Activated CD8-positive, alpha-beta T cell treated with anti-CD3 and anti-CD28 coated beads, Interleukin-2, amount 10 ng/mL, durations not matched to agents 7 days and 5 days (primary cell): ENCODE results near the gene MIER1. TPM values are rescaled to one million over a fixed set of nuclear protein-coding genes. Genes with fewer than 3 reads are reported as not detected.
"Not testable (repeated sequence)": the region's sequence is repeated elsewhere in the genome, so short reads cannot be mapped to it uniquely, and the experiment has no call there.

Experiments used
- ATAC-seq: fragments of 150-1000 bp; cut with Tn5 transposase; one replicate; pipeline ENCODE4 v1.10.0; 2021; ENCODE audit warnings: moderate library complexity
- CTCF ChIA-PET: fragments of 350-600 bp; sonication (Branson Sonifier 250); formaldehyde crosslinking; loops from one replicate; lab custom pipeline; 2021; ENCODE audit warnings: antibody characterized with exemption; lab: Charles Lee
- POLR2A ChIA-PET: fragments of 350-600 bp; sonication (Branson Sonifier 250); formaldehyde crosslinking; loops from one replicate; lab custom pipeline; 2021; ENCODE audit warnings: antibody characterized with exemption; lab: Charles Lee
- DNase-seq: peaks from one replicate; pipeline ENCODE4 v3.0.0-alpha.2; 2020
- H3K27ac Mint-ChIP-seq: one replicate; pipeline ENCODE4 v1.8.0; 2021; ENCODE audit warnings: mild to moderate bottlenecking, mixed read lengths
- H3K27me3 Mint-ChIP-seq: one replicate; pipeline ENCODE4 v1.8.0; 2021; ENCODE audit warnings: low read depth, mixed read lengths
- H3K36me3 Mint-ChIP-seq: one replicate; pipeline ENCODE4 v1.8.0; 2021; ENCODE audit warnings: low read depth, mixed read lengths
- H3K4me1 Mint-ChIP-seq: one replicate; pipeline ENCODE4 v1.8.0; 2021; ENCODE audit warnings: low read depth, mixed read lengths
- H3K4me3 Mint-ChIP-seq: one replicate; pipeline ENCODE4 v1.8.0; 2021; ENCODE audit warnings: mild to moderate bottlenecking, mixed read lengths
- H3K9me3 Mint-ChIP-seq: one replicate; pipeline ENCODE4 v1.8.0; 2022; ENCODE audit warnings: mixed read lengths; ENCODE audit not compliant: insufficient read depth
- total RNA-seq, 2 experiments: library from RNA; stranded (reverse); gene quantifications; one replicate each; pipeline ENCODE4 v1.2.3, GENCODE V29; 2021

Gene MIER1
- total RNA-seq, 2 experiments from 2014 or later = 49.3 to 54.1 TPM

DNA sequence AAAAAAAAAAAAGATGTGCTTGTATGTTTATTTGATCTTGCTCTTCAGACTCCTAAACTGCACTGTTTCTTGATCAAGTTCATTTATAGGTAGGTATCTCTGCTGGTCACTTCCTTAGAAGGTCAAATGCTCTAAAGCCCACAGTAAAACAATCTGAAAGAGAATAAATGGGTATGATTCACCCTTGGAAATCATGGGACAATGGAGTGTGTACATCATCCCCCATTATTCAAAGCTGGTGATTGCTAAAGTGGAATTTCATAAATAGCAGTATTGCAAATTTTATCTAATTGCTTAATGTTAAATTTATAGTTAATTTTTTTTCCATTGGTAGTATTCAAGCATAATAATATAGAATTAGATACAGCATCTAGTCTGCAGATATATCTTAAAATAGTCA, 53.4 kb downstream of the MIER1 start:
- ATAC-seq (no peak), DNase-seq (no peak)
- no peaks in the 10 kb centered on the region for H3K9me3 Mint-ChIP-seq
- H3K36me3 Mint-ChIP-seq = peaks cover 47% of the 10 kb centered on the region
- H3K27ac Mint-ChIP-seq = no peak overlapping the region
- H3K27me3 Mint-ChIP-seq = no peaks in the 10 kb centered on the region
- ChIA-PET CTCF (interaction anchor here (1.2 to 2.2 kb wide), 3 partner anchors 8 to 171 kb away, joined by 4 to 8 read pairs (median 8); no protein-coding TSS in a partner anchor), POLR2A (no interaction called here)
- H3K4me3 Mint-ChIP-seq = no peak overlapping the region
- H3K4me1 Mint-ChIP-seq = peaks cover 21% of the 10 kb centered on the region

DNA sequence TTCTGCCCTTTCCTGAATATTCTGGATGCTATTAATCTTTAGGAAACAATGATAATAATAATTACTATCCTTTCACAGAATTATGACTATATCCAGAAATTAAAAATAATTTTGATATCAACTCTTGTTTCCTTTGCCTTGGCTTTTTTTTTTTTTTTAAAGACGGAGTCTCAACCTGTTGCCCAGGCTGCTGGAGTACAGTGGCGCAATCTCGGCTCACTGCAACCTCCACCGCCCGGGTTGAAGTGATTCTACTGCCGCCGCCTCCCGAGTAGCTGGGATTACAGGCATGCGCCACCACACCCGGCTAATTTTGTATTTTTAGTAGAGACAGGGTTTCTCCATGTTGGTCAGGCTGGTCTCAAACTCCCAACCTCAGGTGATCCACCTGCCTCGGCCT, 54.8 kb downstream of the MIER1 start:
- CTCF ChIA-PET = interaction anchor here (0.6 to 2.2 kb wide), 3 partner anchors 16 to 170 kb away, joined by 3 to 8 read pairs (median 8); no protein-coding TSS in a partner anchor
- H3K4me3 Mint-ChIP-seq, ATAC-seq, POLR2A ChIA-PET, H3K27ac Mint-ChIP-seq, DNase-seq, H3K9me3 Mint-ChIP-seq, H3K27me3 Mint-ChIP-seq: not testable (repeated sequence)
- Mint-ChIP-seq H3K36me3 (peaks cover 54% of the 10 kb centered on the region), H3K4me1 (peaks cover 28% of the 10 kb centered on the region)

DNA sequence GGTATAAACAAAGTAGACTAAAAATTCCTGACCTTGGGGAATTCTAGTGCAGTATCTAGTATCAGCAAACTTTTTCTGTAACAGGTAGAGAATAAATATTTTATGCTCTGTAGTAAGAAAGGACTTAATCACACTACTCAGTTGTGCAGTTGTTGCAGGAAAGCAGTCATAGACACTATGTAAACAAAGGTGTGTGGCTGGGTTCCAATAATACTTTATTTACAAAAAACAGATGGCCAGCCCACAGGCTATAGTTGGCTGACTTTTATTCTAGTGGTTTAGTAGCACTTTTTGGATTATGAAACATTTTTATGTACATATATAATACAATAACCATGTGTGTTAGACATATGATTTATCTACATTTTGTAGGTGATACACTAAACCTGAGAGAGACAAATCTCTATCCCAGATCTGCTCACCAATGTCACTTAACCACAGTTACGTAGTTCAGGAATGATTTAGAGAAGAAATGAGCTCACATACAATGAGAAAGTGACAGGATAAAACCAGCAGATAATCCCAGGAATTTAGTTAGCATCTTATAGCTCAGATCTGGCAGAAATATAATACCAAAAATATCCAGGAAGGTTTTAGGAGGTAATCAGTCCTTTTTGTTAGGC, 56.1 kb downstream of the MIER1 start:
- ATAC-seq (no peak), DNase-seq (no peak)
- H3K4me3 Mint-ChIP-seq = peak overlapping the region; percentile 65
- no peaks in the 10 kb centered on the region for H3K27me3 Mint-ChIP-seq
- POLR2A ChIA-PET = interaction anchor here (0.8 to 1.4 kb wide), 3 partner anchors 12 to 73 kb away, joined by 4 to 6 read pairs (median 4); partner anchors contain the start of gene SLC35D1
- peak overlapping the region; percentile 72 for H3K27ac Mint-ChIP-seq
- CTCF ChIA-PET = interaction anchor here (0.9 to 1.8 kb wide), 10 partner anchors 9 to 520 kb away, joined by 3 to 8 read pairs (median 4); partner anchors contain the start of gene SLC35D1
- peaks cover 52% of the 10 kb centered on the region for H3K36me3 Mint-ChIP-seq
- H3K9me3 Mint-ChIP-seq = no peaks in the 10 kb centered on the region
- H3K4me1 Mint-ChIP-seq = peaks cover 28% of the 10 kb centered on the region

DNA sequence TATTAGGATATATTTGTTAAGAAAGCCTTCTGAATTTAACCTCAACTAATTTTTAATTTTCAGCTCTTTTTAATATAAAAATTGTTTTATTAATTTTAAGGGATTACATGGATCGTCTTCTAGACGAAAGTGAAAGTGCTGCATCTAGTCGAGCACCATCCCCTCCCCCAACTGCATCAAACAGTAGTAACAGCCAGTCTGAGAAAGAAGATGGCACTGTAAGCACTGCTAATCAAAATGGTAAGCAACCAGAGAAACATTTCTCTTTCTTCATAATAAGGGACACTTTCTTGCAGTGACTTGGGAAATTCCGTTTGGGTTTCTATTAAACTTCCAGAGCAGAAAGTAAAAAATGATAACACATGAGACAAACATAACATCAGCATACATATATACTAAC, 56.9 kb downstream of the MIER1 start:
- peak; percentile 77 for DNase-seq
- POLR2A ChIA-PET = interaction anchor here (0.8 to 1.4 kb wide), 3 partner anchors 12 to 72 kb away, joined by 4 to 6 read pairs (median 4); partner anchors contain the start of gene SLC35D1
- H3K27ac Mint-ChIP-seq = peak overlapping the region; percentile 72
- peaks cover 28% of the 10 kb centered on the region for H3K4me1 Mint-ChIP-seq
- H3K9me3 Mint-ChIP-seq = no peaks in the 10 kb centered on the region
- CTCF ChIA-PET = interaction anchor here (0.9 to 1.8 kb wide), 10 partner anchors 8 to 519 kb away, joined by 3 to 8 read pairs (median 4); partner anchors contain the start of gene SLC35D1
- peak overlapping the region; percentile 65 for H3K4me3 Mint-ChIP-seq
- peak; percentile 90 for ATAC-seq
- no peaks in the 10 kb centered on the region for H3K27me3 Mint-ChIP-seq
- H3K36me3 Mint-ChIP-seq = peaks cover 57% of the 10 kb centered on the region

DNA sequence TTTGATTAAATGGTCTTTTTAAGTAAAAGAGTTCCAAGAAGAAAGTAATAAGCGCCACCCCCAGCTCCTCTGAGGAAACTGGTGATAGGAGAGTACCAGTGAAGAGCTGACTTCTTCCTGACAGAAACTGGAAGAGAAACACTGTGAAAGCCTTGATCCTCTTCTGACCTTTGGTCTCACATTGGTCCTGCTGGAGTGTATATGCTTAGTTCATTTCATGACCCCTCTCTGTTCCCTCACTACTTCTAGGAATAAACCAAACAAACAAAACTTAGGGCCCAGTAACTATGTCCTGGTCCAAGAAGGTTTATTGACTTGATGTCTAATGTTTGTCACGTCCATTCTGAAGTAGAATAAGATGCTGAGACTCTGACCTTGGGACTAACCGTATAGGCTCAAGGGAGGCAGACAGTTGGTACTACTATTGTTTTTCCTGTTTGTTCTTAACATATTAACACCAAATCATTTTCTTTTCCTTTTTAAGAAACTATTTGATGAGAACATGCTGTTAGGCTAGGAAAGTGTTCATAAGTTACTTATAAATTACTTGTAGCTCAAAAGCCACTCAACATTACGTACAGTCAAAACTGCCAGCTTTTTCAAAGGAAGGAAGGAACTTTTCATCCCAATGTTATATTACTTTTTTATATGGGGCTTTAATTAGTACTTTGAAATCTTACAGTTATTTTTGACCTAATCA, 57.9 kb downstream of the MIER1 start:
- H3K27ac Mint-ChIP-seq = no peak overlapping the region
- peaks cover 56% of the 10 kb centered on the region for H3K36me3 Mint-ChIP-seq
- H3K27me3 Mint-ChIP-seq = no peaks in the 10 kb centered on the region
- CTCF ChIA-PET = interaction anchor here (0.8 to 1.8 kb wide), 3 partner anchors 161 to 231 kb away, joined by 3 to 9 read pairs (median 3); no protein-coding TSS in a partner anchor
- H3K9me3 Mint-ChIP-seq = no peaks in the 10 kb centered on the region
- peaks cover 28% of the 10 kb centered on the region for H3K4me1 Mint-ChIP-seq
- POLR2A ChIA-PET = interaction anchor here (1.4 kb wide), 1 partner anchor 52 kb away, joined by 6 read pairs; no protein-coding TSS in a partner anchor
- no peak overlapping the region for H3K4me3 Mint-ChIP-seq
- ATAC-seq (no peak), DNase-seq (no peak)

DNA sequence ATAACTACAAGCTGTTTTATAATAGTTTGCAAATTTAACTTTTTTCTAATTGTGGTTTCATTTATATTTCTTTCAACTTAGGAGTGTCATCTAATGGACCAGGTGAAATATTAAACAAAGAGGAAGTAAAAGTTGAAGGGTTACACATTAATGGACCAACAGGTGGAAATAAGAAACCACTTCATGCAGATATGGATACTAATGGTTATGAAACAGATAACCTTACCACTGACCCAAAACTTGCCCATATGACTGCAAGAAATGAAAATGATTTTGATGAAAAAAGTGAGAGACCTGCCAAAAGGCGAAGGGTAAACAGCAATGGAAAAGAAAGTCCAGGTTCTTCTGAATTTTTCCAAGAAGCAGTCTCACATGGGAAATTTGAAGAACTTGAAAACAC, 59.7 kb downstream of the MIER1 start:
- ATAC-seq (no peak), DNase-seq (no peak)
- ChIA-PET CTCF (interaction anchor here (1.5 kb wide), 1 partner anchor 229 kb away, joined by 4 read pairs; no protein-coding TSS in a partner anchor), POLR2A (interaction anchor here (0.6 kb wide), 1 partner anchor 186 kb away, joined by 3 read pairs; no protein-coding TSS in a partner anchor)
- Mint-ChIP-seq H3K4me3 (no peak overlapping the region), H3K4me1 (peaks cover 28% of the 10 kb centered on the region), H3K27ac (peak overlapping the region; percentile 20), H3K36me3 (peaks cover 63% of the 10 kb centered on the region), H3K27me3 (no peaks in the 10 kb centered on the region), H3K9me3 (no peaks in the 10 kb centered on the region)

DNA sequence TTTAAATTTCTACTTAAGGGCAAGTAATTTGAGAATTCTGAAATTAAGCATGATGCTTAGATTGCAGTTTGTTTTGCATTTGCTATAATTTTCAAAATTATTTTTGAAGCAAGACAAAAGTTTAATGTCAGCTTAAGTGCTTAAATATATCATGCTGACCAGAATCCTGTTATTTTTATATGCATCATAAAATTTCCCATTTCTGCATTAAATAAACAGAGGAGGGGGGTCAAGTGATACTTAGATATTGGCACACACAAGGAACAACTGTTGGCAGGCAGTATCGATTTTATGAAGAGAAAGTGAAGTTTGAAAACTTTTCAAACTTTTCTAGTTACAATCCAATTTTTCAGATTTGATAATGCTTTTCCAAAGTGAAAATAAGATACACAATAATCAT, 61.0 kb downstream of the MIER1 start:
- peaks cover 25% of the 10 kb centered on the region for H3K4me1 Mint-ChIP-seq
- H3K36me3 Mint-ChIP-seq = peaks cover 69% of the 10 kb centered on the region
- POLR2A ChIA-PET = no interaction called here
- DNase-seq (no peak), ATAC-seq (no peak)
- no peak overlapping the region for H3K27ac Mint-ChIP-seq
- no peaks in the 10 kb centered on the region for H3K9me3 Mint-ChIP-seq
- CTCF ChIA-PET = interaction anchor here (1.1 to 1.9 kb wide), 3 partner anchors 10 to 226 kb away, joined by 4 to 10 read pairs (median 8); no protein-coding TSS in a partner anchor
- H3K27me3 Mint-ChIP-seq = no peaks in the 10 kb centered on the region
- H3K4me3 Mint-ChIP-seq = no peak overlapping the region

DNA sequence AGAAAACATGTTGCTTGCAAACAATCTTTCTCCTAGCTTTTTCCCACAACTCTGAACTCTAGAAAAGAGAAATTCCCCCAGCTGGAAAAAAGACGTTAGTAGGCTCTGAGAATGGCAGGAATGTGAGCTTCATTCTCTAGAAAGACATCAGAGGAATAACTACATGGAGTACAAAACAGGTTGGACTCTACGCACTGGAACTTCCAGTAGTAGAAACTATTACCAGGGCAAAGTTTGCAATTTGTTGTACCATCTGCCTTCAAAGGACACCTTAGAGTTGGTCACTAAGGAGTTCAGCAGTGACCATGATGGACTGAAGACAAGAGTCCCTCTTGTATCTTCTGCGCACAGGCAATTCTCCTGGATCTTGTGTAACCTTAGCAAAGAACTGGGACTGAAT, 68.3 kb downstream of the MIER1 start:
- ATAC-seq = no peak
- Mint-ChIP-seq H3K4me3 (no peak overlapping the region), H3K4me1 (peaks cover 9% of the 10 kb centered on the region), H3K27ac (no peak overlapping the region), H3K27me3 (no peaks in the 10 kb centered on the region), H3K36me3 (peaks cover 23% of the 10 kb centered on the region), H3K9me3 (no peaks in the 10 kb centered on the region)
- POLR2A ChIA-PET = interaction anchor here (1.5 kb wide), 1 partner anchor 12 kb away, joined by 4 read pairs; no protein-coding TSS in a partner anchor
- DNase-seq = no peak
- CTCF ChIA-PET = interaction anchor here (0.8 to 3.5 kb wide), 6 partner anchors 9 to 267 kb away, joined by 3 to 26 read pairs (median 3); no protein-coding TSS in a partner anchor

DNA sequence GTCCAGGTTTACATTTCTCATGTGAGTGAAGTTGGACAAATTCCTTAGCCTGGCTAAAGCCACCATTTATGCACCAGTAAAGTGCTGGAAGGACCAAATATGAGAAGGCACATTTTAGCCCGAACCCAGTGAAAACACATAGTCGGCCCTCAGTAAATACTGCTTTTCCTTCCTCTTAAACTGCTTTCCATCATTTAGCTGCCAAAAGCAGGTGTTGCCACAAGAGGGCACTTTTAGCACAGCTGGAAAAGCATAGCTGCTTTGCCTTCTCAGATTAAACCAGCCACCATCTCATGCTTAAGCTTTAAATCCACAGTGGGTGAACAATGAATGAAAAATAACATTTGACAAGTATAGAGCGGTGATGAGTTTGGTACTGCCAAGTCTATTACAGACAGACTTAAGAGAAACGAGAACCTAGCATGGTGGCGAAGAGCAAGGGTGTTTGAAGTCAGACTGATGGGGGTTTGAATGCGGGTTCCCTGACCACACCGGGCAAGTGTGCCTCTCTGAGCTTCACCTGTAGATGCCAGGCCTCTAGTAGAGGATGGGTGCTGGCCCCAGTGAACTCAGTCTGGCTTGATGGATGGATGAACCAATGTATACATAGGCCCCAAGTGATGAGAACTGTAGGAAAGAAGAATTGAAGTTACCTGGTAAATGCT, 71.4 kb downstream of the MIER1 start:
- H3K4me1 Mint-ChIP-seq = peaks cover 20% of the 10 kb centered on the region
- H3K4me3 Mint-ChIP-seq = no peak overlapping the region
- H3K27ac Mint-ChIP-seq = no peak overlapping the region
- H3K9me3 Mint-ChIP-seq = no peaks in the 10 kb centered on the region
- no peaks in the 10 kb centered on the region for H3K36me3 Mint-ChIP-seq
- ChIA-PET CTCF (interaction anchor here (0.5 to 4.4 kb wide), 38 partner anchors 8 to 509 kb away, joined by 3 to 89 read pairs (median 5); partner anchors contain the start of genes IL23R and SLC35D1), POLR2A (interaction anchor here (0.7 to 1.7 kb wide), 4 partner anchors 57 to 400 kb away, joined by 3 to 8 read pairs (median 4); partner anchors contain the start of genes DNAI4 and SLC35D1)
- DNase-seq = peak; percentile 78
- ATAC-seq = peak; percentile 72
- H3K27me3 Mint-ChIP-seq = no peaks in the 10 kb centered on the region

DNA sequence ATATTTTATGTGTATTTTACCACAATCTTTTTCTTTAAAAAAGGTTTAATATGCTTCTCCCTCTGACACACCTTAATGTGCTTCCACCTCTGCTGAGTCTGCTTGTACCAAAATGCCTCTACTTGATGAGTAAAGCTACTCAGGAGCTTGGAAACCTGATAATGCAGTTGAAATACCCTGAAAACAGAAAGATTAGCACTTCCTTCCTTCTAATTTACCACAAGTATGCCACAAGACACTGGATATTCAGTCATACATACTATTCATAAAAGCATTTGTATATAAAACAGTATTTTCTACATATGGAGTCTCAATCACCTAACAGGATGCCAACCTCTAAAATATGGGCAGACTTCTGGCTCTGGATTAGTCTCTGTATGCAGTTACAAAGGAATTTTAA, 74.2 kb downstream of the MIER1 start:
- DNase-seq (no peak), ATAC-seq (no peak)
- Mint-ChIP-seq H3K4me3 (no peak overlapping the region), H3K27ac (no peak overlapping the region), H3K9me3 (no peaks in the 10 kb centered on the region), H3K4me1 (peaks cover 25% of the 10 kb centered on the region), H3K36me3 (peaks cover 16% of the 10 kb centered on the region), H3K27me3 (no peaks in the 10 kb centered on the region)
- POLR2A ChIA-PET = no interaction called here
- CTCF ChIA-PET = interaction anchor here (0.5 to 1.6 kb wide), 3 partner anchors 18 to 150 kb away, joined by 3 to 10 read pairs (median 4); no protein-coding TSS in a partner anchor
